ENCODE results near the gene PRICKLE2. TPM values are rescaled to one million over a fixed set of nuclear protein-coding genes. Genes with fewer than 3 reads are reported as not detected.

The PRICKLE2 gene
- total RNA-seq, 1 experiment from 2014 or later: 5.6 TPM

- TF ChIP-seq, protein P1, sequence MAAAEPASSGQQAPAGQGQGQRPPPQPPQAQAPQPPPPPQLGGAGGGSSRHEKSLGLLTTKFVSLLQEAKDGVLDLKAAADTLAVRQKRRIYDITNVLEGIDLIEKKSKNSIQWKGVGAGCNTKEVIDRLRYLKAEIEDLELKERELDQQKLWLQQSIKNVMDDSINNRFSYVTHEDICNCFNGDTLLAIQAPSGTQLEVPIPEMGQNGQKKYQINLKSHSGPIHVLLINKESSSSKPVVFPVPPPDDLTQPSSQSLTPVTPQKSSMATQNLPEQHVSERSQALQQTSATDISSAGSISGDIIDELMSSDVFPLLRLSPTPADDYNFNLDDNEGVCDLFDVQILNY (CRISPR knock-in tag; IDR thresholded peaks at IDR 0.05): no peak
- TF ChIP-seq ZNF416 (CRISPR knock-in tag; IDR thresholded peaks at IDR 0.05) (no peak), ZNF219 (CRISPR knock-in tag; IDR thresholded peaks at IDR 0.05; ENCODE audit: borderline replicate concordance) (no peak), FOXK1 (CRISPR knock-in tag; IDR thresholded peaks at IDR 0.05) (no peak), CBFB (CRISPR knock-in tag; IDR thresholded peaks at IDR 0.05; ENCODE audit: low read depth) (no peak)
- TF ChIP-seq, protein P2, sequence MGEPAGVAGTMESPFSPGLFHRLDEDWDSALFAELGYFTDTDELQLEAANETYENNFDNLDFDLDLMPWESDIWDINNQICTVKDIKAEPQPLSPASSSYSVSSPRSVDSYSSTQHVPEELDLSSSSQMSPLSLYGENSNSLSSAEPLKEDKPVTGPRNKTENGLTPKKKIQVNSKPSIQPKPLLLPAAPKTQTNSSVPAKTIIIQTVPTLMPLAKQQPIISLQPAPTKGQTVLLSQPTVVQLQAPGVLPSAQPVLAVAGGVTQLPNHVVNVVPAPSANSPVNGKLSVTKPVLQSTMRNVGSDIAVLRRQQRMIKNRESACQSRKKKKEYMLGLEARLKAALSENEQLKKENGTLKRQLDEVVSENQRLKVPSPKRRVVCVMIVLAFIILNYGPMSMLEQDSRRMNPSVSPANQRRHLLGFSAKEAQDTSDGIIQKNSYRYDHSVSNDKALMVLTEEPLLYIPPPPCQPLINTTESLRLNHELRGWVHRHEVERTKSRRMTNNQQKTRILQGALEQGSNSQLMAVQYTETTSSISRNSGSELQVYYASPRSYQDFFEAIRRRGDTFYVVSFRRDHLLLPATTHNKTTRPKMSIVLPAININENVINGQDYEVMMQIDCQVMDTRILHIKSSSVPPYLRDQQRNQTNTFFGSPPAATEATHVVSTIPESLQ (CRISPR knock-in tag; IDR thresholded peaks at IDR 0.05): no peak
- TF ChIP-seq, protein P3, sequence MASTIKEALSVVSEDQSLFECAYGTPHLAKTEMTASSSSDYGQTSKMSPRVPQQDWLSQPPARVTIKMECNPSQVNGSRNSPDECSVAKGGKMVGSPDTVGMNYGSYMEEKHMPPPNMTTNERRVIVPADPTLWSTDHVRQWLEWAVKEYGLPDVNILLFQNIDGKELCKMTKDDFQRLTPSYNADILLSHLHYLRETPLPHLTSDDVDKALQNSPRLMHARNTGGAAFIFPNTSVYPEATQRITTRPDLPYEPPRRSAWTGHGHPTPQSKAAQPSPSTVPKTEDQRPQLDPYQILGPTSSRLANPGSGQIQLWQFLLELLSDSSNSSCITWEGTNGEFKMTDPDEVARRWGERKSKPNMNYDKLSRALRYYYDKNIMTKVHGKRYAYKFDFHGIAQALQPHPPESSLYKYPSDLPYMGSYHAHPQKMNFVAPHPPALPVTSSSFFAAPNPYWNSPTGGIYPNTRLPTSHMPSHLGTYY (CRISPR knock-in tag; IDR thresholded peaks at IDR 0.05): no peak
Measured at GRCh38 chr3:64067506-64068346, 157.5 kb downstream of the PRICKLE2 start (continued).

DNA sequence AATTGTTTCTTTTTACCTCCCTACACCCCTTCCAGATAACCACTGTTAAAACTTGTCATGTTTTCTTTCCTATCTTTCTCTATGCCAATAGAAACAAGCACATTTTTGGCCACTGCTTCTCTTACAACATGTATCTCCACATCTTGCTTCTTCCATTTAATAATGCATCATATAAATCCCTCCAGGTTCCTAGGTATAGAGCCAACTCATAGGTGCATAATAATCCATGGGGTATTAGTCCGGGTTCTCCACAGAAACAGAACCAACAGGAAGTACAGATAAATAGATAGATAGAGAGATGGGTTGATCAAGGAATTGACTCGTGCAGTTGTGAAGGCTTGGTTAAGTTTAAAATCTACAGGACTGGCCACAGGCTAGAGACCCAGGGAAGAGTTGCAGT lies 160.5 kb downstream of the PRICKLE2 start:
- no peaks in the 10 kb centered on the region for H3K9me3 Mint-ChIP-seq
- H3K4me1 Mint-ChIP-seq: peaks cover 26% of the 10 kb centered on the region
- no peak for TF ChIP-seq ZNF423 (CRISPR knock-in tag; IDR thresholded peaks at IDR 0.05)
- TF ChIP-seq RORB (CRISPR knock-in tag; IDR thresholded peaks at IDR 0.05): no peak
- TF ChIP-seq, protein P4, sequence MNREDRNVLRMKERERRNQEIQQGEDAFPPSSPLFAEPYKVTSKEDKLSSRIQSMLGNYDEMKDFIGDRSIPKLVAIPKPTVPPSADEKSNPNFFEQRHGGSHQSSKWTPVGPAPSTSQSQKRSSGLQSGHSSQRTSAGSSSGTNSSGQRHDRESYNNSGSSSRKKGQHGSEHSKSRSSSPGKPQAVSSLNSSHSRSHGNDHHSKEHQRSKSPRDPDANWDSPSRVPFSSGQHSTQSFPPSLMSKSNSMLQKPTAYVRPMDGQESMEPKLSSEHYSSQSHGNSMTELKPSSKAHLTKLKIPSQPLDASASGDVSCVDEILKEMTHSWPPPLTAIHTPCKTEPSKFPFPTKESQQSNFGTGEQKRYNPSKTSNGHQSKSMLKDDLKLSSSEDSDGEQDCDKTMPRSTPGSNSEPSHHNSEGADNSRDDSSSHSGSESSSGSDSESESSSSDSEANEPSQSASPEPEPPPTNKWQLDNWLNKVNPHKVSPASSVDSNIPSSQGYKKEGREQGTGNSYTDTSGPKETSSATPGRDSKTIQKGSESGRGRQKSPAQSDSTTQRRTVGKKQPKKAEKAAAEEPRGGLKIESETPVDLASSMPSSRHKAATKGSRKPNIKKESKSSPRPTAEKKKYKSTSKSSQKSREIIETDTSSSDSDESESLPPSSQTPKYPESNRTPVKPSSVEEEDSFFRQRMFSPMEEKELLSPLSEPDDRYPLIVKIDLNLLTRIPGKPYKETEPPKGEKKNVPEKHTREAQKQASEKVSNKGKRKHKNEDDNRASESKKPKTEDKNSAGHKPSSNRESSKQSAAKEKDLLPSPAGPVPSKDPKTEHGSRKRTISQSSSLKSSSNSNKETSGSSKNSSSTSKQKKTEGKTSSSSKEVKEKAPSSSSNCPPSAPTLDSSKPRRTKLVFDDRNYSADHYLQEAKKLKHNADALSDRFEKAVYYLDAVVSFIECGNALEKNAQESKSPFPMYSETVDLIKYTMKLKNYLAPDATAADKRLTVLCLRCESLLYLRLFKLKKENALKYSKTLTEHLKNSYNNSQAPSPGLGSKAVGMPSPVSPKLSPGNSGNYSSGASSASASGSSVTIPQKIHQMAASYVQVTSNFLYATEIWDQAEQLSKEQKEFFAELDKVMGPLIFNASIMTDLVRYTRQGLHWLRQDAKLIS (CRISPR knock-in tag; IDR thresholded peaks at IDR 0.05; ENCODE audit: borderline replicate concordance): no peak
- no peak for TF ChIP-seq SOX15 (CRISPR knock-in tag; IDR thresholded peaks at IDR 0.05)
- TF ChIP-seq, protein P5, sequence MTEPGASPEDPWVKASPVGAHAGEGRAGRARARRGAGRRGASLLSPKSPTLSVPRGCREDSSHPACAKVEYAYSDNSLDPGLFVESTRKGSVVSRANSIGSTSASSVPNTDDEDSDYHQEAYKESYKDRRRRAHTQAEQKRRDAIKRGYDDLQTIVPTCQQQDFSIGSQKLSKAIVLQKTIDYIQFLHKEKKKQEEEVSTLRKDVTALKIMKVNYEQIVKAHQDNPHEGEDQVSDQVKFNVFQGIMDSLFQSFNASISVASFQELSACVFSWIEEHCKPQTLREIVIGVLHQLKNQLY (CRISPR knock-in tag; IDR thresholded peaks at IDR 0.05): no peak
- no peak for TF ChIP-seq ETV6 (CRISPR knock-in tag; IDR thresholded peaks at IDR 0.05)
- no peak for TF ChIP-seq FOXK1 (CRISPR knock-in tag; IDR thresholded peaks at IDR 0.05)
- no peak for TF ChIP-seq NR2C2 (CRISPR knock-in tag; IDR thresholded peaks at IDR 0.05)
- no peak for TF ChIP-seq GABPB1 (CRISPR knock-in tag; IDR thresholded peaks at IDR 0.05)
- no peak for TF ChIP-seq FOXJ3 (CRISPR knock-in tag; IDR thresholded peaks at IDR 0.05; ENCODE audit: borderline replicate concordance)
- no peak for TF ChIP-seq EMX1 (CRISPR knock-in tag; IDR thresholded peaks at IDR 0.05)
- TF ChIP-seq, protein P6, sequence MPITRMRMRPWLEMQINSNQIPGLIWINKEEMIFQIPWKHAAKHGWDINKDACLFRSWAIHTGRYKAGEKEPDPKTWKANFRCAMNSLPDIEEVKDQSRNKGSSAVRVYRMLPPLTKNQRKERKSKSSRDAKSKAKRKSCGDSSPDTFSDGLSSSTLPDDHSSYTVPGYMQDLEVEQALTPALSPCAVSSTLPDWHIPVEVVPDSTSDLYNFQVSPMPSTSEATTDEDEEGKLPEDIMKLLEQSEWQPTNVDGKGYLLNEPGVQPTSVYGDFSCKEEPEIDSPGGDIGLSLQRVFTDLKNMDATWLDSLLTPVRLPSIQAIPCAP (CRISPR knock-in tag; IDR thresholded peaks at IDR 0.05): no peak
- TF ChIP-seq ZMAT4 (CRISPR knock-in tag; IDR thresholded peaks at IDR 0.05): no peak
- TF ChIP-seq NFATC4 (CRISPR knock-in tag; IDR thresholded peaks at IDR 0.05): no peak
- TF ChIP-seq, protein P7, sequence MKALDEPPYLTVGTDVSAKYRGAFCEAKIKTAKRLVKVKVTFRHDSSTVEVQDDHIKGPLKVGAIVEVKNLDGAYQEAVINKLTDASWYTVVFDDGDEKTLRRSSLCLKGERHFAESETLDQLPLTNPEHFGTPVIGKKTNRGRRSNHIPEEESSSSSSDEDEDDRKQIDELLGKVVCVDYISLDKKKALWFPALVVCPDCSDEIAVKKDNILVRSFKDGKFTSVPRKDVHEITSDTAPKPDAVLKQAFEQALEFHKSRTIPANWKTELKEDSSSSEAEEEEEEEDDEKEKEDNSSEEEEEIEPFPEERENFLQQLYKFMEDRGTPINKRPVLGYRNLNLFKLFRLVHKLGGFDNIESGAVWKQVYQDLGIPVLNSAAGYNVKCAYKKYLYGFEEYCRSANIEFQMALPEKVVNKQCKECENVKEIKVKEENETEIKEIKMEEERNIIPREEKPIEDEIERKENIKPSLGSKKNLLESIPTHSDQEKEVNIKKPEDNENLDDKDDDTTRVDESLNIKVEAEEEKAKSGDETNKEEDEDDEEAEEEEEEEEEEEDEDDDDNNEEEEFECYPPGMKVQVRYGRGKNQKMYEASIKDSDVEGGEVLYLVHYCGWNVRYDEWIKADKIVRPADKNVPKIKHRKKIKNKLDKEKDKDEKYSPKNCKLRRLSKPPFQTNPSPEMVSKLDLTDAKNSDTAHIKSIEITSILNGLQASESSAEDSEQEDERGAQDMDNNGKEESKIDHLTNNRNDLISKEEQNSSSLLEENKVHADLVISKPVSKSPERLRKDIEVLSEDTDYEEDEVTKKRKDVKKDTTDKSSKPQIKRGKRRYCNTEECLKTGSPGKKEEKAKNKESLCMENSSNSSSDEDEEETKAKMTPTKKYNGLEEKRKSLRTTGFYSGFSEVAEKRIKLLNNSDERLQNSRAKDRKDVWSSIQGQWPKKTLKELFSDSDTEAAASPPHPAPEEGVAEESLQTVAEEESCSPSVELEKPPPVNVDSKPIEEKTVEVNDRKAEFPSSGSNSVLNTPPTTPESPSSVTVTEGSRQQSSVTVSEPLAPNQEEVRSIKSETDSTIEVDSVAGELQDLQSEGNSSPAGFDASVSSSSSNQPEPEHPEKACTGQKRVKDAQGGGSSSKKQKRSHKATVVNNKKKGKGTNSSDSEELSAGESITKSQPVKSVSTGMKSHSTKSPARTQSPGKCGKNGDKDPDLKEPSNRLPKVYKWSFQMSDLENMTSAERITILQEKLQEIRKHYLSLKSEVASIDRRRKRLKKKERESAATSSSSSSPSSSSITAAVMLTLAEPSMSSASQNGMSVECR (CRISPR knock-in tag; IDR thresholded peaks at IDR 0.05; ENCODE audit: borderline replicate concordance): no peak
- no peak for TF ChIP-seq ZNF232 (CRISPR knock-in tag; IDR thresholded peaks at IDR 0.05)
- H3K36me3 Mint-ChIP-seq: no peaks in the 10 kb centered on the region
- DNase-seq (ENCODE audit: low spot score) (no peak), ATAC-seq (no peak)
- no peak overlapping the region for H3K27ac Mint-ChIP-seq
- H3K4me3 Mint-ChIP-seq: no peak overlapping the region
- ChIA-PET POLR2A (no interaction called here), CTCF (no interaction called here)
- H3K27me3 Mint-ChIP-seq (ENCODE audit: low read depth): peaks cover 38% of the 10 kb centered on the region
